Endodermal cell (in vitro differentiated cells): Measurements from ENCODE around the gene ARHGEF10L. TPM values are rescaled to one million over a fixed set of nuclear protein-coding genes. Genes with fewer than 3 reads are reported as not detected.

Source experiments
- DNase-seq: peaks from one replicate; pipeline ENCODE4 v3.0.0-alpha.2; 2017
- H3K27ac ChIP-seq: 2 replicates; pipeline ENCODE4 v1.5.1; 2013; ENCODE audit warnings: mild to moderate bottlenecking, low read depth, low read length, moderate library complexity
- H3K27me3 ChIP-seq: 2 replicates; pipeline ENCODE4 v1.6.1; 2013; ENCODE audit warnings: mild to moderate bottlenecking, low read length, moderate library complexity; ENCODE audit not compliant: insufficient read depth, control insufficient read depth, poor library complexity, severe bottlenecking
- H3K36me3 ChIP-seq: 2 replicates; pipeline ENCODE4 v1.7.0; 2013; ENCODE audit warnings: mild to moderate bottlenecking, low read length, moderate library complexity; ENCODE audit not compliant: control insufficient read depth, insufficient read depth
- H3K4me1 ChIP-seq: one replicate; pipeline ENCODE4 v1.7.0; 2013; ENCODE audit warnings: low read length; ENCODE audit not compliant: control insufficient read depth, insufficient read depth
- H3K4me3 ChIP-seq: 2 replicates; pipeline ENCODE4 v1.5.1; 2013; ENCODE audit warnings: mild to moderate bottlenecking, low read length, moderate library complexity
- H3K9ac ChIP-seq: 2 replicates; pipeline ENCODE4 v1.6.1; 2013; ENCODE audit warnings: mild to moderate bottlenecking, low read length, moderate library complexity; ENCODE audit not compliant: poor library complexity, severe bottlenecking; ENCODE audit errors: extremely low read depth
- H3K9me3 ChIP-seq: 2 replicates; pipeline ENCODE4 v1.6.1; 2013; ENCODE audit warnings: mild to moderate bottlenecking, low read length, moderate library complexity; ENCODE audit not compliant: control insufficient read depth
- H3K27ac Mint-ChIP-seq: 2 replicates; pipeline ENCODE4 v1.8.0; 2020; ENCODE audit warnings: mixed read lengths
- H3K27me3 Mint-ChIP-seq: 2 replicates; pipeline ENCODE4 v1.8.0; 2021; ENCODE audit warnings: mild to moderate bottlenecking, mixed read lengths; ENCODE audit not compliant: insufficient read depth
- H3K36me3 Mint-ChIP-seq: 2 replicates; pipeline ENCODE4 v1.8.0; 2020; ENCODE audit warnings: low read depth, mixed read lengths
- H3K4me1 Mint-ChIP-seq: 2 replicates; pipeline ENCODE4 v1.8.0; 2020; ENCODE audit warnings: mixed read lengths
- H3K4me3 Mint-ChIP-seq: 2 replicates; pipeline ENCODE4 v1.8.0; 2020; ENCODE audit warnings: mild to moderate bottlenecking, moderate library complexity, mixed read lengths
- H3K9me3 Mint-ChIP-seq: 2 replicates; pipeline ENCODE4 v1.8.0; 2020; ENCODE audit warnings: mild to moderate bottlenecking, mixed read lengths
- WGBS, 2 experiments: methylation state at CpG; one replicate each; pipeline versions ENCODE4 v1.1.5 to v1.1.7; 2013; ENCODE audit warnings: missing lambda C conversion rate in 2 of 2, mixed read lengths in 1 of 2; ENCODE audit not compliant: insufficient coverage in 1 of 2, insufficient read length in 1 of 2; 5-methylcytosine and 5-hydroxymethylcytosine counted together
- total RNA-seq, 2 donors: library from RNA; stranded (reverse); fragmentation: NEBNext Ultra II Directional in 1 of 2; extraction: Animal tissue kit (Norgen Biotek cat#: 25700) in 1 of 2; gene quantifications; 2 replicates in 1 of 2; 3 replicates in 1 of 2; pipeline ENCODE4 v1.2.1, GENCODE V29; 2021
- TF ChIP-seq, protein P1 (sequence below): fragments of 200-600 bp; sonication (generic); conservative IDR thresholded peaks from 2 replicates; pipeline ENCODE4 v1.5.0; 2021; ENCODE audit warnings: antibody characterized with exemption, mild to moderate bottlenecking

Gene ARHGEF10L
- total RNA-seq, 2 donors from 2014 or later = 5.2 to 10.5 TPM

DNA sequence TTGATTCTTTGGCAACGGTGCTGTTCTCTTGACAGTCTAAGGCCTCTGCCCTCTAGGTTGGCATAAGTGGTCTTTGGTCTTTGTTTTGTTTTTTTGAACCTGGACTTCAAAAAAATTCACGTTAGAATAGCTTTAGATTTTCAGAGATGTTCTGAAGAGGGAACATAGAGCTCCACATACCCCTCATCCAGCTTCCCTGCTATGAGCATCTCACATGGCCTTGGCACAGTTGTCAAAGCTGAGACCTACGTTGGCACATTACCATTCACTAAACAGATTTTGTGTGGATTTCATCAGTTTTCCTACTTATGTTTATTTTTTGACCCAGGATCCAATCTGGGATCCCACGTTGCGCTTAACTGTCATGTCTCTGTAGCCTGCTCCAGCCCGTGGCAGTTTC is 60.8 kb downstream of the ARHGEF10L start:
- H3K9me3 ChIP-seq = no peaks in the 10 kb centered on the region
- 90 to 95% methylated on average over 3 to 6 of the region's 6 CpGs for WGBS, 2 experiments
- no peak overlapping the region for H3K9ac ChIP-seq
- no peaks in the 10 kb centered on the region for H3K4me1 ChIP-seq
- TF ChIP-seq, protein P1, sequence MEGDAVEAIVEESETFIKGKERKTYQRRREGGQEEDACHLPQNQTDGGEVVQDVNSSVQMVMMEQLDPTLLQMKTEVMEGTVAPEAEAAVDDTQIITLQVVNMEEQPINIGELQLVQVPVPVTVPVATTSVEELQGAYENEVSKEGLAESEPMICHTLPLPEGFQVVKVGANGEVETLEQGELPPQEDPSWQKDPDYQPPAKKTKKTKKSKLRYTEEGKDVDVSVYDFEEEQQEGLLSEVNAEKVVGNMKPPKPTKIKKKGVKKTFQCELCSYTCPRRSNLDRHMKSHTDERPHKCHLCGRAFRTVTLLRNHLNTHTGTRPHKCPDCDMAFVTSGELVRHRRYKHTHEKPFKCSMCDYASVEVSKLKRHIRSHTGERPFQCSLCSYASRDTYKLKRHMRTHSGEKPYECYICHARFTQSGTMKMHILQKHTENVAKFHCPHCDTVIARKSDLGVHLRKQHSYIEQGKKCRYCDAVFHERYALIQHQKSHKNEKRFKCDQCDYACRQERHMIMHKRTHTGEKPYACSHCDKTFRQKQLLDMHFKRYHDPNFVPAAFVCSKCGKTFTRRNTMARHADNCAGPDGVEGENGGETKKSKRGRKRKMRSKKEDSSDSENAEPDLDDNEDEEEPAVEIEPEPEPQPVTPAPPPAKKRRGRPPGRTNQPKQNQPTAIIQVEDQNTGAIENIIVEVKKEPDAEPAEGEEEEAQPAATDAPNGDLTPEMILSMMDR = no peak
- peaks cover 3% of the 10 kb centered on the region for H3K4me1 Mint-ChIP-seq
- no peak overlapping the region for H3K27ac Mint-ChIP-seq
- no peak overlapping the region for H3K27ac ChIP-seq
- H3K27me3 Mint-ChIP-seq = no peaks in the 10 kb centered on the region
- no peak overlapping the region for H3K4me3 Mint-ChIP-seq
- H3K36me3 Mint-ChIP-seq = no peaks in the 10 kb centered on the region
- no peaks in the 10 kb centered on the region for H3K36me3 ChIP-seq
- no peak overlapping the region for H3K4me3 ChIP-seq
- DNase-seq = no peak
- no peaks in the 10 kb centered on the region for H3K9me3 Mint-ChIP-seq
- H3K27me3 ChIP-seq = no peaks in the 10 kb centered on the region

DNA sequence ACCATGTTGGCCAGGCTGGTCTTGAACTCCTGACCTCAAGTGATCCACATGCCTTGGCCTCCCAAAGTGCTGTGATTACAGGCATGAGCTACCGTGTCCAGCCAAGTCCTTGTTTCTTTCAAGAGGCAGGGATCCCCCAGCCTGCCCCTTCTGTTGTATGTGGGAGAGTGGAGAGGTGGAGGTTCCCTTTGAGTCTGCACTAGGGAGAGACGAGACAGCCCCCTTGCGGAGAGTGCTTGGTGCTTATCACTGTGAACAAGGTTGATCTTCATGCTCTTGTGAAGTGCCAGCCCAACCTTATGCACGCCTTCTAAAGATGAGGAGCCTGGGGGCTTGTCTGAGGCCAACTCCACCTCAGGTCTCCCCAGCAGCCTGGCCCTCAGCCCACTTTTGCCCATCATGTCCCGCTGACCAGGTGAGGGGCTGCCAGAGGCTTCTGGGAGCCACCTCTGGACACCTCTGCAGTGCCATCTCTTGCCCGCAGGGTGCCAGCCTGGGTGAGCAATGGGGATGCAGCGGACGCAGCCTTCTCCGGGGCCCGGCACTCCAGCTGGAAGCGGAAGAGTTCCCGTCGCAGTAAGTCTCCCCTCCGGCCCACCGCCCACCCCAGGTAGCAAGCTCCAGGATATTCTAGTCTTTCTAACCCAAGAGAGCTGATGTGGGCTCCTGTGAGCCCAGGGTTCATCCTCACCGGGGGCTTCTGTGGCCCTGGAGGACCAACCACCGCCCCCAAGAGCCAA is 62.3 kb downstream of the ARHGEF10L start:
- Mint-ChIP-seq H3K4me3 (no peak overlapping the region), H3K27me3 (no peaks in the 10 kb centered on the region), H3K36me3 (no peaks in the 10 kb centered on the region), H3K4me1 (peaks cover 3% of the 10 kb centered on the region), H3K9me3 (no peaks in the 10 kb centered on the region), H3K27ac (no peak overlapping the region)
- no peak overlapping the region for H3K9ac ChIP-seq
- H3K4me1 ChIP-seq = no peaks in the 10 kb centered on the region
- H3K27ac ChIP-seq = no peak overlapping the region
- H3K4me3 ChIP-seq = no peak overlapping the region
- 92 to 93% methylated on average over 14 to 17 of the region's 17 CpGs for WGBS, 2 experiments
- no peaks in the 10 kb centered on the region for H3K27me3 ChIP-seq
- peak; percentile 76 for DNase-seq
- TF ChIP-seq, protein P1 = peak; percentile 53
- H3K9me3 ChIP-seq = no peaks in the 10 kb centered on the region
- H3K36me3 ChIP-seq = no peaks in the 10 kb centered on the region

DNA sequence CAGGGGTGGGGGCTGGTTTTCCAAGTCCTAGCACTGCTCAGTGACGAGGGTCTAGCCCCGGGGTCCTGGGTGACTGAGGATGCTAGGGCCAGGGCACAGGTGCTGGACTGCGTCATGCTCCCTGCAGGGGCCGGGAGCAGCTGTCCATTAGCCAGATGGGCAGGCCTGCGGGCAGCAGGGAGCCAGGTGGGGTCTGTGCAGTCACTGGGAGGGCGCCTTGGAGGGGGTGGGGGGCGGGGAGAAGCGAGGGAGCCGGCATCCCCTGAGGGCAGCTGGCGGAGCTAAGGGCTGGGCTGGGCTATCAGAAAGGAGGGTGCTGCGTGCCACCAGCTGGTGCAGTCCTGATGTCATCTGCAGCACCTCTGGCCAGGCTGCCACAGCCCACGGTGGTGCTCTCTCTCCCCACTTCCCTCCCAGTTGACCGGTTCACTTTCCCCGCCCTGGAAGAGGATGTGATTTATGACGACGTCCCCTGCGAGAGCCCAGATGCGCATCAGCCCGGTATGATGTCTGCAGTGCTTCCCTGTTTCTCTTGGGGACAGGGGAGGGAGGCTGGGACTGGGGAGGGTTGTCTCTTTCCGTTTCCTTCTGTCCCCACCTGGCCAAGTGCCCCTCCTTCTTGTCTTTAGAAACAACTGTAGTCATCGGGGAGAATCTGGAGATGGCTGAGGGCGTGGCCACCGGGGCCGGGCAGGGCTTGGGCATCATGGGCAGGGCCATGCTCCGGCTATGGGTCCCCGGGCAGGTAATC is 63.8 kb downstream of the ARHGEF10L start:
- Histone ChIP-seq H3K27me3 (no peaks in the 10 kb centered on the region), H3K4me1 (no peaks in the 10 kb centered on the region), H3K9ac (no peak overlapping the region), H3K36me3 (no peaks in the 10 kb centered on the region), H3K27ac (peak overlapping the region; percentile 86), H3K9me3 (no peaks in the 10 kb centered on the region), H3K4me3 (no peak overlapping the region)
- Mint-ChIP-seq H3K27me3 (no peaks in the 10 kb centered on the region), H3K9me3 (no peaks in the 10 kb centered on the region), H3K36me3 (no peaks in the 10 kb centered on the region), H3K4me1 (no peaks in the 10 kb centered on the region), H3K27ac (no peak overlapping the region), H3K4me3 (no peak overlapping the region)
- 89 to 92% methylated on average over 10 to 26 of the region's 26 CpGs for WGBS, 2 experiments
- TF ChIP-seq, protein P1 = no peak
- no peak for DNase-seq
